GM19468 (cell line): Measurements from ENCODE around the gene ERBB4.

Experiments used
- ATAC-seq: cut with Tn5 transposase; IDR thresholded peaks from one replicate; pipeline ENCODE4 v1.9.1; 2021; ENCODE audit warnings: mild to moderate bottlenecking, moderate library complexity, moderate number of reproducible peaks; ENCODE audit not compliant: unreplicated experiment; ENCODE audit errors: extremely low read depth

Gene ERBB4

DNA sequence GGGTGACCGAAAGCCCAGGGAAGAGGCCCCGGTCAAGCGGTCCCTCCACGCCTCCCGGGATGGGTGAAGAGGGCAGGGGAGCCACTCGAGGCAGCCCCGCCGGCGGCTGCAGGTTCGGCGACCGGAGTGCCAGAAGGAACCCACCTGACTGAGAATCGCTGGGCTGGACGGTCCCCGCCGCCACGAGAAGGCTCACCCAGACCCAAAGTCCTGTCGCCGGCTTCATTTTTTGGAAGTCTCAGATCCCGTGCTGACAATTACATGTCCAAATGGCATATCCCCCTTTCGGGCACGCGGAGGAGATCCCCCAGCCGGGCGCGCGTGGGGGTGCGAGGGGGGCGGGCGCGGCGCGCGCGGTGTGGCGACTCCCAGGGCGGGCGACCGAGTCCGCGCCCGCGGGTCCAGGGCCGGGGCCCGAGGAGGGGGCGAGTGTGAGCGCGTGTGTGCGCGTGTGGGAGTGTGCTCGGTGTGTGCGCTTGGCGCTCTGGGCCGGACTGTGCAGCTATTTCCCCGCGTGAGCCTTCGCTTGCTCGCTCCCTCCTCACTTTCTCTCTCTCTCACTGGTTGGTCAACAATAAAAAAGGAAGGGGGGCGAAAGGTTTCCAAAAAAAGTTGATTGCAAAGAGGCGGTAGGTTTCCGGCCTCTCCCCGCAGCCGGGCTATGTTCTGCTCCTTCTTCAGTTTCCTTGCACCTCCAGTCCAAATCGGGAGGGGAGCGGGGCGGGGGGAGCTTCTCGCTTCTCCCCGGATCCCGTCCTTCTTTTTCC, at the start of gene ERBB4:
Gene ERBB4, minus strand, starts transcription at position 498 of the 767 bp plus-strand sequence. Its CDS starts 272 bp downstream, at position 226.
- no peak for ATAC-seq

DNA sequence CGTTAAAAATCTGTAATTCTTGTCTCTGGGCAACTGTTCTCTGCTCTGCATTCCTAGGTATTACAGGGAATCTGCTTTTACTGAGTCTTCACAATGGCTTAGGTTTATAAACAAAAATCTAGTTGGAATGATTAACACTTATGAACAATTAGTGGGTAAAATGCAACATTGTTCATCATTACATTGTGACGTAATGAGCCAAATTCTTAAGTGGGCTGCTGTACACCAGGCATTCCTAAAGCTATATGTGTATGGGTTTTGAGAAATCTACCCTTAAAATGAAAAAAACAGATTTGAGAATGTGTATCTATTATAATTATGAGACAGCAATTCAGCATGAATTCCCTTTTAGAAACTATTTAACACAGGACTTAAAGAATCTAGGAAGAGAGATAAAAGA, 41.5 kb upstream of the ERBB4 start:
- no peak for ATAC-seq

DNA sequence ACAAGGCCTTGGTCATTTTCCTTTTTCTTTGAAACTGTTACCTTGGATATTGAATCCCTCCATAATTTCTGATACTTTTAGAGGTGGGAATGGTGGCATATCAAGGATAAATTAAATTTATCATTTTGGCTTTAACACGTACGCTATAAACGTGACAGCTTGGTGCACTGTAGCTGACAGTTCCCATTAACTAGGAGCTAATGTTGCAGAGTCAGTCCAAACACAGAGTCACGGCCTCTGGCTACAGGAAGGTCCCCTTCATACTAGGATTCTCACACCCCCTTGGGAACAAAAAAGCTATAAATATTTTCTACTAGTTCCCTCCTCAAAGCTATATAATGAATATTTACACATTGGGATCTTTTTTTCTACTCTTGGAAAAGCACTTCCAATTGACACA, 17.7 kb upstream of the ERBB4 start:
- ATAC-seq, result no peak

DNA sequence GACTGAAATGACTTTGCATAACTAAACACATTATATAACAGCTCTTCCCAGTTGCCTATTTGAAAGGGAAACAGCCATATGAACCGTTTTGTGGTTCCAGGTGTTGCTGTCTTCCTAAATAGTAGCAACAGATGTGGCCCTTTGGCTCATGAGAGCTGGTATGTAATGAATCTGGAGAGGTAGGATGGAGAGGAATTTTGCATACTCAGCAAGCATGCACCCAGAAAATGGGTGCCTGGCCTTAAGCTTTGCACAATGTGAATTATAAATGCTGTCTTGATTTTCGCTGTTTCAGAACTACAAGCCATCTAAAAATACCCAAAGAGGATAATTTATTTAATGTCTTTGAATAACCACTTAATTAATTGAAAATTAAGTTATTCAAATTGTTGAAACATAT, 15.6 kb upstream of the ERBB4 start:
- no peak for ATAC-seq

DNA sequence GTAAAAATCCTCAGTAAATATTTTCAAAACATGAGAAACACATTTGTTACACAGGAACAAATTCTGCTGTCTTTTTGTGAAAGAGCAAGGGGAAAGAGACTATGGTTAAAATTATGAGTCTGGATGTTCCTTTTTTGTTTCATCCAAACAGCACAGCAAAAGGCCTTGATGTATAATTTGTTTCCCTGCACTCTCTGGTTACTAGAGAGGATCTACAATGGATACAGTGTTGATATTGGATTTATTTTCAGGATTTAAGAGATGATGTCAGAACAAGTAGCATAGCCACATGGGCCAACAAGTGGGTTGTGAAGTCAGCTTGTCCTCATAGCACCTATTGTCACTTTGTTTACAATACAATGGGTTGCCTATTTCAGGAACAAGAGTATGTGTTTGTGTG, 11.3 kb upstream of the ERBB4 start:
- no peak for ATAC-seq

DNA sequence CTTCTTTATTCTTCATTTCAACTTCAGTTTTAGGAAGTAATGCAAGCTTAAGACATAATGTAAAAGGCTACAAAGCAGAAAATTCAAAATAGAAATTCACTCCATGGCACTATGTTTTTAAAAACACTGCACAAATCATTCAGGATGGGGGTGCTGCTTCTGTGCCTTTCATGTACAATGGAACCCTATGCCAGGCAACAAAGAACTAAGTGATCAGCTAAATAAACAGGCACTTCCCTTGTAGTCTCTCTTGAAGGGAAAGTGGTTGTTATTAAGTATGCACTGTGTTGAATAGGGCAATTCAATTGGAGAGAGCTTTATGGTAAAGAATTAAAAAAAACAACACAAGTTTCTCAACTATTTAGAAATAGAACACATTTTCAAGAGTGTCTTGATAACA, 10.9 kb upstream of the ERBB4 start:
- ATAC-seq, result no peak

DNA sequence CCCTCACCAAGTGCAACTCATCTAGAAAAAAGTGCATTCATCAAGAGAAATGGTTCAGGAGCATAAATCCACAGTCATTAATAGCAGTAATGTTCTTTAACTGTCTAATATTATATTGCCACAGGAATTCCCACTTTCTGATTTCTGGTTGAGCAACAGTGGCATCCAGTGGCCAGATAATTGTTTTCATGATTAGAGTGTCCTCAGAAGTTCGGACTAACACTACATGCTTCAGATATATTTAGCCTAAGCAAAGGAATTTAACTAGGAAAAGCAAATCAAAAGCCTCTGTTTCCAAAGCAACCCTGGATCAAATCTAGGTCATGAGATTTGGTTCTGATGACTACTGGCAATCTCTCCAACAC, 9.8 kb upstream of the ERBB4 start:
- ATAC-seq, result no peak

DNA sequence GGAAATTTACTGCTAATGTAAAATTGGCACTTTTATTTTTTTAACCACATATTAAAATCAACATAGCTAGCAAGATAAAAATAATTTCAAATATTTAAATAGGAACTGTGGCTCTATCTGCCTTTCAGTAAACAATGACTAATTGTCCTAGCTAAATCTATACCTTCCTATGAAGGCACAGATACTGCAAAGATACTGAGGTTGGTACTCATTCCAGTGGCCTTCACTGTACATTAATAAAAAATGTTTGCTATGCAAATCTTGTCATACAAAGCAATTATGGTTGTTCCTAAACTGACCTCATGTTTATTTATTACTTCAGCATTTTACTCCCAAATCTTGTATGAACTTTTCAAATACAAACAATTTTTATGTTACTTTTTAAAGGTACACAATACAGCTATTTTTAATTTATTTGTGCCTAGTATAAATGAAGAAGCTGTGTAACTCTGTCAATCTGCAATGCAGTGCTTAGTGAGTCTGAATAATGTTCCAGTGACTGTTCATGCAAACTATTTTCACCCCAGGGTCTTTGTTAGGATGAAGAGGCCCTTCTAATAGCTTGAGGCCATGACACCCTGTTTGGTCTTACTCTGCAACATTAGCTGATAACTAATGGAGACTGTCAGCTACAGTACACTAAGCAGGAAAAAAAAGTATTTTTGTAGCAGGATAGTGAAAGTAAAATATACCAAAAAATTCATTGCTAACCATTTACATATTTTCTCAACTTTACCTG, 9.3 kb upstream of the ERBB4 start:
- ATAC-seq, result no peak

DNA sequence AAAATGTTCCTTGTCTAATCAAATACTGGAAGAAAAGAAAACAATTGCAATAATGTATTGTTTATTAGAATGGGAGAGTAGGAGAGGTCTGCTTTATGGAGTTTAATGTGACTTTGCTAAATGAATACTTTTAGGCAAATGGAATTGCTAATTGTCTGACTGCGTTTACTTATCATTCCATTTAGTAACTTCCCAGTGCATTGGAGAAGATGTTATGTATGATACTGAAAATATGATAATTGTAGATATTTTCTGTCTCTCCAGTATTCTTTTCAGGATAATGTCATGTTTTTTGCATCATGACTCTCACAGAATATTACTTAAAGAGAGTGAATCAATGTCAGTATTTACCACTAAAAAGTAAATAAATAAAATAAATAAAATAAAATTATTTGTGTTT, 8.1 kb upstream of the ERBB4 start:
- ATAC-seq, result no peak

DNA sequence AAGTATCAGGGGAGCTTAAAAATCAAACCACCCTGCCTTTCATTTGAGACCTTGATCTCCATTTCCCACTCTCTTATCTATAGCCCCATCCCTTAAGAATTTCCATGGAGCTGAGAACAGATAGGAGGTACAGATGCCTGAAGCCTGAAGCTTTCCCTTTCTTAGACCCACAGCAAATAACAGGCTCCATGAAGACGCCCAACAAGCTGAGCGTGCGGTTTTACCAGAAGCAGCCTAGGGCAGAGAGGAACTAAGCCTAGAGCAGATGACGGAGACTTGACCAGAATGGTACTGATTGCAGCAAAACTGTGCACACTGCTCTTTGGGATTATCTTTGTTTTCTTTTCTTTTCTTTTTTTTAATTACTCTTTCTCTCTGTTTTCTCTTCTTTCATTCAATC, 1.7 kb upstream of the ERBB4 start:
- no peak for ATAC-seq

DNA sequence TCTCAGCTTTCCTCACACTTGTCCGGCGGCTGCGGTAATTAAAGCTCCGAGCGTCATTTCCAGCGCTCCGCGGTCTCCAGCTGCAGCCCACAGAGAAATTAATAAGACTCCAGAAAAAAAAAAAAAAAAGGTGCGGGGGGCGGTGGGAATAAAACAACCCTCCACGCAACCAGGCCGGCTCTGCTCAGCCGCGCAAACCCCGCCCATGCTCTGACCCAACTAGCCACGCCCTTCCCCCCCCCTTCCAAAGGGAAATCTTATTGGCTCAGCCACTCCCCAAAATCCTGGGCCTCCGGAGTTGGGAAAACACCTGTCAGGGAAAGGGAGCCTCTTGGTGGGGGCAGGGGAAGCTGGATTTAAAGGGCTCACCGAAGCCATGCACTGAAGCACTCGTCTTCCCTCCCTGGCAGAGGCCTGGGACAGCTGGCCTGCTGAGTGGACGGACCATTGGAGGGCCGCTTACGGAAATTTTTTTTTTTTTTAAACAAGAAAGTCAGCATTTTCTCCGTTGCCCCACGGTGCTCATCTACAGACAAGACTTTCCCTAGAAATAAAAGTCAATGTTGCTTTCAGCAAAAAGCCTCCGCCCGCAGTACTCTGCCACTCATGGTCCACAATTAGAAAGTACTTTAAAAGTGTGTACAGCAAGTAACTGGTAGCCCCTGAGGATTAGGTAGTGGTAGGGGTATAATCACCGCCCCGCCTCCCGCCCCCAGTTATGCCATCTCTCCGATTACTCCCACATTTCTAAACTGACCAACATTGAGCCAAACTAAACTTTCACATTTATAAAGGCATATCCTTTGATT, 674 bp upstream of the ERBB4 start:
- ATAC-seq, result no peak

DNA sequence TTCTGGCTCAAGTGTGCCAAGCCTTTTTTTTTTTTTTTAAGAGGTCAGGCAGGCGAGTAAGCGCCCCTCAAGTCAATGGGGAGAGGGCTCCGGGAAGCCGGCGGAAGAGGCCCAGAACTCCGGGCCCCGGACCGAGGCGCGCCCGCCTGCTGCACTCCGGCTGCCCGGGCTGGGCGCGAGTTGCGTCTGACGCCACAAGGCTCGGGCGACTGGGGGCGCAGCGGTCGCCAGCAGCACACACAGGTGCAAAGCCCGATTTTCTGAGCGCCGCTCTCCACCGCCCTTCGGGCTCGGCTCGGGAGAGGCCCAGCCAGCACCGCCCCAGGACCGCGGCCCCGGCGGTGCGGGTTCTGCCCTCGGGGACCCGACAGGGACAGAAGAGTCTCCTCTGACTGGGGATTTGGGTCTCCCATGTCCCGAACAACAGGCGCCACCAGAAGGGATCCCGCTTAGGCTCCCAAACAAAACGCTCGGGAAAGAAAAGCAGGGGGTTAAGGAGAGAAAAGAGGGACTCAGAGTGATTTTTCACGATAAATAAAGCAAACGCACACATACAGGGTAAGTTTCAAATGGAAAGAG, 787 bp downstream of the ERBB4 start:
- ATAC-seq, result no peak

DNA sequence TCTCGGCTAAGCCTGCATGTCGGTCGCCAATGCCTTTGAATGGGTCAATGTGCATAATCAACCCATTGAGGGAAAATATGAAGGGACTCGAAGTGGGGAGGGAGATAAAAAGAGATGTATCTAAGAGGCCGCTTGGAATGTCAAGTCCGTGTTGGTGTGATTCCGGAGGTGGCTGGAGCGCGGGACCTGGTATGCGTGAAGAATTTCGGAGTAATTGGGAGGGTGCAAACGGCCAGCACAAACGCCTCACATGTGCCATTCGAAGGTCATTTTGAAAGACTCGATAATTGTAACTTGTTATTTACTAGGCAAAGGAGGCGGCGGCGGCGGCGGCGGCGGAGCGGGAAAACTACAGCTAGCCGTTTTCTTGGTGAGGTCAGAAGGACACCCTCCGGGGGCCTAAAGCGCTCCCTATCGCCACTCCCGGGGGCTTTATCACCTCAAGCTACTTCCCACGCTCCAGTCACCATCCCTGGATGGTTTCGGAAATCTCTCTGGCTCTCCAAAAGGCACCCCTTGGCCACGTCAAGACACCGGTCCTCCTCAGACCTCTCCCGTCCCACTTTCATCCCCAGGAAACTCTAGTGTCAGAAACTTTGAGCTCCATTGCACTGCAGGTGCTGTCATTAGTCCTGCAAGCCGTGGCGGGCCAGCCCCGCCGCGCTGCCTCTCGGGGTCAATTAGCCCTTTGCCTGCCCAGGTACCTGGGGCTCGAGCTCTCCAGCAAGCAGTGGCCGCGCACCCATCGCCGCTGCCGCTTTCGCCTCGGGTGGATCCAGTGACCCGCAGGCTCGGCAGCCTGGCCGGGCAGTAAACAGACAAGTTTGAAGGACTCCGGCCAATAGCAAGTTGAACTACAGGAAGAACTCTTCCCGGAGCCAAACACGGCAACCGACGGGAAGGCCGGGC, 1.5 kb downstream of the ERBB4 start:
- no peak for ATAC-seq

DNA sequence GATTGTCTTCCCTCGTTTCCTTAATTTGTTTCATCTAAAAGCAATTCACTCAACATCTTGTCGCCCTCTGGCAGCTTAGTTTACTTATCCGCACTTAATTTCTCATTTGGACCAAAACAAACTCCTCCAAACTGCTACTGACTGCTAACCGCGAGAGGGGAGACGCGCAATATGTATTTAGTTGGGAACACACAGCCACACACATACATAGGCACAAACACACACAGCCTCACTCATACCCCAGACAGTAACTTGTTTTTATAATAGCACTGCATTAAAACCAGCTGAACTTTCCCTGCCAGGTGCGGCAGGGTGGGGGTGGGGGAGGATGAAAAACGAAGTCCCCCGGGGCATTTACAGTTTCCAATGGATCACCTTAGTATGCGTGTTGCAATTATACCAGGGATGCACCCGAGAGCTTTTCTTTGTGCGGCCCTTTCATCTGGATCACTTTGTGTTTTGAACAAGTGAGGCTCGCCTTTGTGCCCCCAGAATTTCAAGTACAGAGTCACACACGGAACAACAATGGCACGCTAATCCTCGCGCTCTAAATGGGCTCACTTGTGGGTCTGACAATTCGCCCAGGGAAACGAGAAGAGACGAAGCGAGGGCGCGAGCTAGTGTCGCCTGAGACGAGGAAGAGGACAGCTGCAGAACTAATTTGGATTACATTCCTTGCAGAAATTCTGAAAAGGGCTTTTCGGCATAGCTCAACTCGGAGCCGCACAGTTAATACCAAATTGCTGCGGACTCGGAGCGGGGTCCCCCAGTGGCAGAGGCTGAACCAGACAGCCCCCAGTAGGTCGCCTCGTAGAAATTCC, 2.4 kb downstream of the ERBB4 start:
- ATAC-seq, result no peak

DNA sequence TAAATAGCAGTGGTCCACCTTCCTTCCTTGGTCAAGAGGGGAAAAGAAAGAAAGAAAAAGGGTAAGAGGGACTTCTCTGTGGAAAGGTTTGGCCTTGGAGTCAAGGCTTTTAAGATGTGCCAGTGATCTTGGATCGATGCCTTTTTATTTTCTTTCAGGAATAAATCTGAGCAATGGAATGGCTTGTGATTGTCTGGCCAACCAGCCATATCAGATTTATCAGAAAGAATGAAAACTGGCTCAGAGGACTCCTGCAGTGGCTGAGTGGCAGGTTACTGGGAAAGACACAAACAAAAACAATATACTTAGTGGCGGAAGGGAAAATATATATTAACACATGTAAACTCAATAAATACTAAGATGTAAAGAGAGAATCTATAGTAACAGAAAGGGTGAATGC, 4.3 kb downstream of the ERBB4 start:
- ATAC-seq, result no peak

DNA sequence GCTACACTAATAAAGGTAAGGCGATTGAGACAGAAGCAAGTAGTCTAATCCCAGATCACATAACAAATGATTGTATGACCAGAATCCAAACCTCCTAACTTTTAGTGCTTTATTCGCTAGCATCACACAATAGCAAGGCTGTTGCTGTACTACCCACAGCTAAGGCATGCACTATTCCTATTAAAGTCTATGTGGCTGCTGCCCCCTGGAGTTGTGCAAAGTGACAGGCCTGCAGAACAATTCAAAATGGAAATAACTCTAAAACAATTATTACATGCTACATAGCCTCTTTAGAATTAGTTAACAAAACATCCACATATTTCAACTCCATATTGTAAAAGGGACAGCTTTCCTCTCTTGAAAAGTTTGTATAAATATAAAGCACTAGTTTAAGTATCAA, 6.0 kb downstream of the ERBB4 start:
- ATAC-seq, result no peak

DNA sequence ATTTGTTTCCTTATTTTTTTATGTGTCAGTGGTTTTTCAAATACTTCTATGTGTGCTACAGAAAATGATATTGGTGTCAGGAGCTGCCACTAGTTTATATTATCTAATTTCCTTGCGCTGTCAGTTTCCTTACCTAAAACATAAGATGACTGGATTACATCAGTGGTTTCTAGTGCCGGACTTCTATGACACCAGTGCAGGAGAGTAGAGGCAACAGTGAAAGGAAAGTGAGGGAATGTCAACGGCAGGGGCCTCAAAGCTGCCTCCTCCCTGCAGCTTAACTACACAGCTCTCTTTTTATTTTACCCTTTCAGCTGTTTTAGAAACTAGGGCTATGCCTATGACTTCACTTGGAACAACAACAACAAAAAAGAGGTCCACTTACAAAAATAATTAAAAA, 6.5 kb downstream of the ERBB4 start:
- no peak for ATAC-seq

DNA sequence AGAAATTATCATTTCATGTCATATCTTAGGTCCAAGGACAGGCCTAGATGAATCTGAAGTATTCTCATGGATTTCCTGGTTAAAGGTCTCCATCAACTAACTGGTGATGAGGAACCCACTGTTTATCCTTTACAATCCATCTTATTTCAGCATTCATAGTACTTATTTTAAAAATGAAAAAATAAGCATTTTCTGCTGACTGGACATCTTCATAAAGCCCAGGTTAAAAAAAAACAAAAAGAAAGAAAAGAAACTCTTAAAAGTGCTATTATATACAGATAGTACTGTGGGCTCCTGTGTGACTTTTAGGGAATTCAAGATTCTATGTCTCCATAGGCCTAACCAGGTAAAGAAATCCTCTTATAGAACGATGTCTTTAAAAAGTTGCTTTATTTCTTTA, 7.1 kb downstream of the ERBB4 start:
- ATAC-seq, result no peak

DNA sequence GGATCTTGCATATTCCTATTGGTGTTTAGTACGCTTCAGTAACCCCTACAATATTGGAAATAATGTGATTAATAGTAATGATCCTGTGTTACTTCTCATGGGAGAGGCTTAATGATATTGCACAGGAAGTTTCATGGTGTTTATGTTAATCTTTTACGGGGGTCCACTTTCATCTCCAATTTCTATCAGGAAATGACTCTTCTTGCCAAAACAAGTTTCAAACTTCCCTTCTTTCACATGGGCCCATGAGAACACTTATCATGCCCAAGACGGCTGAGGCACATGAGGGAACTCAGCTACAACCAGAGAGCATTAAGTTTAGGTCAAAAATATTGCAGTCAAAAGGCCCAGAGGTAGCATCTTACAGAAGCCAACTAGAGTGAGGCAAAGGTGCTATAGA, 7.6 kb downstream of the ERBB4 start:
- ATAC-seq, result no peak
